Fibroblast of the aortic adventitia (primary cell): ENCODE results near the gene C11orf65. TPM values are rescaled to one million over a fixed set of nuclear protein-coding genes. Genes with fewer than 3 reads are reported as not detected.

Experiments used
- DNase-seq: peaks from one replicate; pipeline ENCODE4 v3.0.0-alpha.2; 2010; ENCODE audit warnings: low read depth
- H3K4me3 ChIP-seq: 2 replicates; pipeline ENCODE4 v1.5.1; 2011; ENCODE audit warnings: low read depth, mild to moderate bottlenecking, control low read depth, low read length, moderate library complexity
- CTCF ChIP-seq: IDR thresholded peaks from 2 replicates; pipeline ENCODE4 v1.5.1; 2011; ENCODE audit warnings: mild to moderate bottlenecking, low read length, control low read depth, inconsistent platforms; ENCODE audit not compliant: insufficient read depth
- total RNA-seq: library from RNA; depleted of rRNA; stranded (reverse); fragments of >200 nt; gene quantifications from 2 replicates; pipeline ENCODE4 v1.2.3, GENCODE V29; 2012; ENCODE audit warnings: low replicate concordance

C11orf65 gene
- total RNA-seq, 1 donor, result 0.99 TPM

- H3K4me3 ChIP-seq, result no peak overlapping the region
- DNase-seq, result no peak
- TF ChIP-seq CTCF, result no peak
These were observed 133.9 kb downstream of the C11orf65 start for GRCh38 chr11:108333403-108333899.

Other genes with a start within 250 kb of the C11orf65 start
- 6.9 and 28.9 TPM in 2 replicates for gene NPAT, start 244.9 kb downstream of the C11orf65 start, total RNA-seq
- gene ATM, start 244.5 kb downstream of the C11orf65 start, total RNA-seq, result 94.4 and 291 TPM in 2 replicates
- gene POGLUT3, start 30.9 kb upstream of the C11orf65 start, total RNA-seq, result 20.3 and 68.1 TPM in 2 replicates
- gene EXPH5, start 126.2 kb upstream of the C11orf65 start, total RNA-seq, result 0.72 and 1.1 TPM in 2 replicates
- gene DDX10, start 197.5 kb upstream of the C11orf65 start, total RNA-seq, result 15.7 and 26.3 TPM in 2 replicates